GM21786 (cell line): ENCODE results near the gene RBM18.

ENCODE experiments used
- ATAC-seq: cut with Tn5 transposase; IDR thresholded peaks from one replicate; pipeline ENCODE4 v1.9.1; 2021; ENCODE audit not compliant: unreplicated experiment

RBM18 gene

GRCh38 chr9:122261469-122261881 is 3.2 kb downstream of the RBM18 start:
- ATAC-seq, result no peak

- no peak for ATAC-seq
Observed at GRCh38 chr9:122258886-122259415, 5.7 kb downstream of the RBM18 start.

GRCh38 chr9:122256206-122256605 is 8.4 kb downstream of the RBM18 start:
- no peak for ATAC-seq

GRCh38 chr9:122254761-122255160 is 9.9 kb downstream of the RBM18 start:
- ATAC-seq, result no peak

GRCh38 chr9:122252796-122253195 is 11.8 kb downstream of the RBM18 start:
- ATAC-seq, result no peak

GRCh38 chr9:122251351-122251750 is 13.3 kb downstream of the RBM18 start:
- no peak for ATAC-seq

GRCh38 chr9:122248448-122248865 is 16.2 kb downstream of the RBM18 start:
- no peak for ATAC-seq

- no peak for ATAC-seq
Observed at GRCh38 chr9:122246666-122247065, 18.0 kb downstream of the RBM18 start.

GRCh38 chr9:122244349-122244748 is 20.3 kb downstream of the RBM18 start:
- ATAC-seq, result no peak

- no peak for ATAC-seq
Observed at GRCh38 chr9:122239722-122240121, 24.9 kb downstream of the RBM18 start.

- no peak for ATAC-seq
Observed at GRCh38 chr9:122236681-122237080, 28.0 kb downstream of the RBM18 start.

GRCh38 chr9:122234022-122234748 is 30.5 kb downstream of the RBM18 start:
- no peak for ATAC-seq

- ATAC-seq, result no peak
Observed at GRCh38 chr9:122232796-122233306, 31.8 kb downstream of the RBM18 start.

- ATAC-seq, result no peak
Observed at GRCh38 chr9:122229485-122229837, 35.2 kb downstream of the RBM18 start.

GRCh38 chr9:122228568-122229484 is 35.8 kb downstream of the RBM18 start, which contains the start of gene LHX6:
Gene LHX6, minus strand, starts transcription at chr9:122228957. Its CDS starts 217 bp downstream, at chr9:122228740.
- ATAC-seq, result no peak

- ATAC-seq, result no peak
Observed at GRCh38 chr9:122228191-122228567, 36.5 kb downstream of the RBM18 start.

- no peak for ATAC-seq
Observed at GRCh38 chr9:122227575-122227900, 37.1 kb downstream of the RBM18 start.

GRCh38 chr9:122226758-122227574 is 37.7 kb downstream of the RBM18 start:
- ATAC-seq, result no peak

- no peak for ATAC-seq
Observed at GRCh38 chr9:122226142-122226757, 38.4 kb downstream of the RBM18 start.

- no peak for ATAC-seq
Observed at GRCh38 chr9:122225312-122226141, 39.1 kb downstream of the RBM18 start.
